Measurements from ENCODE around the gene PTGR3.

Gene PTGR3

GRCh38 chr18:75162467-75162866 is 46.5 kb downstream of the PTGR3 start:
- no peak overlapping the region for H3K4me3 ChIP-seq (ENCODE audit: low read depth, low read length)
- DNase-seq (ENCODE audit: low read depth), result peak; percentile 35
- TF ChIP-seq CTCF (IDR thresholded peaks at IDR 0.05; ENCODE audit: low read depth, low read length, missing control alignments), result no peak
- in situ Hi-C loops (cut with HindIII; ENCODE audit: low sequenced_read_pairs), result no loop called here

- in situ Hi-C loops (cut with HindIII; ENCODE audit: low sequenced_read_pairs), result no loop called here
- peak; percentile 19 for TF ChIP-seq CTCF (IDR thresholded peaks at IDR 0.05; ENCODE audit: low read depth, low read length, missing control alignments)
- peak overlapping the region; percentile 40 for H3K4me3 ChIP-seq (ENCODE audit: low read depth, low read length)
- DNase-seq (ENCODE audit: low read depth), result peak; percentile 15
Measured at GRCh38 chr18:75161256-75162028, 47.5 kb downstream of the PTGR3 start.

GRCh38 chr18:75160364-75160763 is 48.6 kb downstream of the PTGR3 start:
- no peak for TF ChIP-seq CTCF (IDR thresholded peaks at IDR 0.05; ENCODE audit: low read depth, low read length, missing control alignments)
- DNase-seq (ENCODE audit: low read depth), result no peak
- in situ Hi-C loops (cut with HindIII; ENCODE audit: low sequenced_read_pairs), result no loop called here
- no peak overlapping the region for H3K4me3 ChIP-seq (ENCODE audit: low read depth, low read length)

GRCh38 chr18:75159646-75160356 is 49.1 kb downstream of the PTGR3 start:
- DNase-seq (ENCODE audit: low read depth), result no peak
- H3K4me3 ChIP-seq (ENCODE audit: low read depth, low read length), result no peak overlapping the region
- no peak for TF ChIP-seq CTCF (IDR thresholded peaks at IDR 0.05; ENCODE audit: low read depth, low read length, missing control alignments)
- in situ Hi-C loops (cut with HindIII; ENCODE audit: low sequenced_read_pairs), result no loop called here

GRCh38 chr18:75159238-75159518 is 49.8 kb downstream of the PTGR3 start:
- no peak for DNase-seq (ENCODE audit: low read depth)
- in situ Hi-C loops (cut with HindIII; ENCODE audit: low sequenced_read_pairs), result no loop called here
- no peak overlapping the region for H3K4me3 ChIP-seq (ENCODE audit: low read depth, low read length)
- no peak for TF ChIP-seq CTCF (IDR thresholded peaks at IDR 0.05; ENCODE audit: low read depth, low read length, missing control alignments)

Measured in astrocyte of the cerebellum (primary cell).